DOHH2 (cell line): ENCODE measurements around the gene ZBTB39.
A peak's percentile ranks its signal among the peaks of the same experiment; 100 is the strongest.

Experiments used
- H3F3A ChIP-seq: fragments of 200-600 bp; sonication (generic), shearing (Covaris generic); 2 replicates; pipeline ENCODE4 v1.6.0; 2016; ENCODE audit warnings: antibody characterized with exemption, mild to moderate bottlenecking; ENCODE audit not compliant: control insufficient read depth, insufficient read depth
- H3K27ac ChIP-seq: fragments of 200-600 bp; sonication (generic); 2 replicates; pipeline ENCODE4 v1.5.1; 2014; ENCODE audit warnings: low read depth, mild to moderate bottlenecking, low read length, moderate library complexity
- H3K27me3 ChIP-seq: fragments of 200-600 bp; sonication (generic); 2 replicates; pipeline ENCODE4 v1.6.1; 2014; ENCODE audit warnings: mild to moderate bottlenecking, low read length, mixed read lengths; ENCODE audit not compliant: control insufficient read depth
- H3K36me3 ChIP-seq: fragments of 200-600 bp; sonication (generic); 2 replicates; pipeline ENCODE4 v1.6.1; 2014; ENCODE audit warnings: mild to moderate bottlenecking, low read length, moderate library complexity, mixed read lengths; ENCODE audit not compliant: control insufficient read depth
- H3K4me1 ChIP-seq: fragments of 200-600 bp; sonication (generic); 2 replicates; pipeline ENCODE4 v1.6.1; 2014; ENCODE audit warnings: mild to moderate bottlenecking, low read length, mixed read lengths; ENCODE audit not compliant: control insufficient read depth
- H3K4me2 ChIP-seq: fragments of 200-600 bp; sonication (generic); 2 replicates; pipeline ENCODE4 v1.6.0; 2014; ENCODE audit warnings: mild to moderate bottlenecking, low read length, moderate library complexity
- H3K4me3 ChIP-seq: fragments of 200-600 bp; sonication (generic); 2 replicates; pipeline ENCODE4 v1.5.1; 2014; ENCODE audit warnings: mild to moderate bottlenecking, low read length, mixed read lengths
- H3K79me2 ChIP-seq: fragments of 200-600 bp; sonication (generic); 2 replicates; pipeline ENCODE4 v1.6.1; 2014; ENCODE audit warnings: mild to moderate bottlenecking, low read length, mixed read lengths; ENCODE audit not compliant: control insufficient read depth
- H3K9me2 ChIP-seq: fragments of 200-600 bp; sonication (generic); replicated peaks from 2 replicates; pipeline ENCODE4 v1.6.1; 2014; ENCODE audit warnings: mild to moderate bottlenecking, low read length, mixed read lengths; ENCODE audit not compliant: control insufficient read depth
- H3K9me3 ChIP-seq: fragments of 200-600 bp; sonication (generic); 2 replicates; pipeline ENCODE4 v1.6.1; 2014; ENCODE audit warnings: antibody characterized with exemption, low read length, mixed read lengths; ENCODE audit not compliant: control insufficient read depth, insufficient read depth
- H4K20me1 ChIP-seq: fragments of 200-600 bp; sonication (generic); 2 replicates; pipeline ENCODE4 v1.6.0; 2014; ENCODE audit warnings: low read depth, mild to moderate bottlenecking, antibody characterized with exemption, low read length, moderate library complexity; ENCODE audit not compliant: control insufficient read depth, insufficient read depth
- CTCF ChIP-seq: fragments of 200-600 bp; sonication (generic); IDR thresholded peaks from one replicate; pipeline ENCODE4 v1.5.1; 2014; ENCODE audit warnings: antibody characterized with exemption, mild to moderate bottlenecking, low read depth, low read length; ENCODE audit not compliant: poor library complexity, severe bottlenecking
- EZH2phosphoT487 ChIP-seq: fragments of 200-600 bp; sonication (generic); IDR thresholded peaks from 2 replicates; pipeline ENCODE4 v1.6.1; 2017; ENCODE audit warnings: borderline replicate concordance, mild to moderate bottlenecking, antibody characterized with exemption, low read length, moderate library complexity, mixed read lengths

ZBTB39 gene

GRCh38 chr12:57031789-57032188 is 25.4 kb upstream of the ZBTB39 start:
- no peaks in the 10 kb centered on the region for H4K20me1 ChIP-seq
- H3K4me1 ChIP-seq, result peaks cover 17% of the 10 kb centered on the region
- H3K4me3 ChIP-seq, result no peak overlapping the region
- H3F3A ChIP-seq, result no peaks in the 10 kb centered on the region
- no peak overlapping the region for H3K27ac ChIP-seq
- H3K27me3 ChIP-seq, result peaks cover 9% of the 10 kb centered on the region
- no peaks in the 10 kb centered on the region for H3K36me3 ChIP-seq
- no peaks in the 10 kb centered on the region for H3K9me2 ChIP-seq
- H3K79me2 ChIP-seq, result no peaks in the 10 kb centered on the region
- H3K9me3 ChIP-seq, result no peaks in the 10 kb centered on the region
- TF ChIP-seq EZH2phosphoT487 (no peak), CTCF (no peak)
- H3K4me2 ChIP-seq, result peak overlapping the region; percentile 18; the same call in 1 of the 2 replicates

GRCh38 chr12:57031138-57031725 is 24.9 kb upstream of the ZBTB39 start:
- Histone ChIP-seq H3K27me3 (peaks cover 13% of the 10 kb centered on the region), H3K9me3 (no peaks in the 10 kb centered on the region), H3K4me3 (no peak overlapping the region), H3K4me2 (peak overlapping the region; percentile 18), H3K36me3 (no peaks in the 10 kb centered on the region), H4K20me1 (no peaks in the 10 kb centered on the region), H3K79me2 (no peaks in the 10 kb centered on the region), H3K9me2 (no peaks in the 10 kb centered on the region), H3K4me1 (peaks cover 17% of the 10 kb centered on the region), H3K27ac (no peak overlapping the region), H3F3A (no peaks in the 10 kb centered on the region)
- TF ChIP-seq EZH2phosphoT487 (no peak), CTCF (peak; percentile 39)

GRCh38 chr12:57029457-57029856 is 23.1 kb upstream of the ZBTB39 start:
- H3K4me2 ChIP-seq, result no peak overlapping the region
- H3K27ac ChIP-seq, result no peak overlapping the region
- H4K20me1 ChIP-seq, result no peaks in the 10 kb centered on the region
- H3K79me2 ChIP-seq, result no peaks in the 10 kb centered on the region
- peaks cover 17% of the 10 kb centered on the region for H3K4me1 ChIP-seq
- no peaks in the 10 kb centered on the region for H3F3A ChIP-seq
- no peaks in the 10 kb centered on the region for H3K9me2 ChIP-seq
- no peak overlapping the region for H3K4me3 ChIP-seq
- TF ChIP-seq EZH2phosphoT487, result no peak
- no peak for TF ChIP-seq CTCF
- H3K9me3 ChIP-seq, result no peaks in the 10 kb centered on the region
- H3K27me3 ChIP-seq, result peaks cover 13% of the 10 kb centered on the region
- no peaks in the 10 kb centered on the region for H3K36me3 ChIP-seq
